Suppressor macrophage (primary cell): Measurements from ENCODE around the gene CHST6.
"Not testable (repeated sequence)": the region's sequence is repeated elsewhere in the genome, so short reads cannot be mapped to it uniquely, and the experiment has no call there.

Experiments
- DNase-seq, 4 experiments: peaks; one replicate each; pipeline ENCODE4 v3.0.0-alpha.2; 2020 to 2022
- total RNA-seq, 17 experiments: gene quantifications; one replicate each; lab custom pipeline; 2026; ENCODE audit warnings: mixed read lengths in 6 of 17, inconsistent platforms in 3 of 17; lab: John Stamatoyannopoulos, UW

Gene CHST6
- total RNA-seq: 0 to 3.5 (median 0.13) reads per million in 17 experiments

DNA sequence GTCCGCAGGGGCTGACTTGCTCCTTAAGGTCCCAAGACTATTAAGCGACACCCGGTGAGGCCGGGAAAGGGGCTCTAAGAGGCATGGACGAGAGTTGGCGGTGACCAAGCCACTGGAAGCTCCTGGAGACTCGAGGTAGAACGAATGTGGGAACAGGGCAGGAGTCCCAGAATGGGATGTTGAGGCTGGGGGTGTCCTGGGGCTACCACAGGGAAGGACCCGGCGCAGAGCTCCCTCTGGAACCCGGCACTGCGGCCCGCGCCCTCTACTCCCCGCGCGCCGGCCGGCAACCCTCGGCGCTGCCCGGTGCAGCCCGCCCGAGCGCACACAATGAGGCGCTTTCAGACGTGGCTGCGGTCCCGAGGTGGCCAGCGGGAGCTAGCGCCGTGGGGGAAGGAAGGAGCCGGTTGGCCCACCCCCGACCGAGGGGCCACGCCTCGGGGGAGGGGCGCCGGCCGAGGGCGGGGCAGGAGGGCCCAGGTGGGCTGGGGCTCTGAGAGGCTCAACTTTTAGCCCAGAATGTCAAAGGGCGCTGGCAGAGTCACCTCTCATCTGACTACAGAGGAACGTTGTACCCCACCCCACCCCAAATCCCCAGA lies at the start of gene CHST6:
Gene CHST6, minus strand, starts transcription at position 366 of the 599 bp plus-strand sequence. CDS start 15,613 bp downstream, outside the sequence.
- peak; percentile 28 to 69 (median 42) for DNase-seq

DNA sequence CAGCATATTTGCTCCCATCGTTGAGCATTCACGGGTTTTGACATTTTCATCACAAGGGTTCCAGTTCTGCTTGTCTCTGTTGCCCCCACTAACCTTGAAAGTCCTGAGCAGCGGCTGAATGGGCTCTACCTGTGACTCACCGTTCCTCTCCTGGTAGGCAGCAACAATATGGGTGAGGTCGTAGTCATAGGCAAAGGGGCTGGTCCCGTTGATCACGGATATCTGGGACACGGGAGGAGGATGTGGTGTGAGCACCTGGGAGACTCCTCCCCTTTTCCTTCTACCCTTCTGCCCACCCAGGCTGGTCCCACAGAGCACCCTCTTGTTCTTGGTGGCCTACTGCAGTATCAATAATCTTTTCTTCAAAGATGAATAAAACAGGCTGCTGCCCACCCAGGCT lies 47.2 kb upstream of the CHST6 start:
- not testable (repeated sequence) for DNase-seq

GRCh38 chr16:75541236-75541635 lies 46.0 kb upstream of the CHST6 start:
- DNase-seq: no peak

GRCh38 chr16:75538882-75539565 lies 43.8 kb upstream of the CHST6 start:
- DNase-seq: not testable (repeated sequence)

GRCh38 chr16:75537776-75538175 lies 42.5 kb upstream of the CHST6 start:
- DNase-seq: no peak

DNA sequence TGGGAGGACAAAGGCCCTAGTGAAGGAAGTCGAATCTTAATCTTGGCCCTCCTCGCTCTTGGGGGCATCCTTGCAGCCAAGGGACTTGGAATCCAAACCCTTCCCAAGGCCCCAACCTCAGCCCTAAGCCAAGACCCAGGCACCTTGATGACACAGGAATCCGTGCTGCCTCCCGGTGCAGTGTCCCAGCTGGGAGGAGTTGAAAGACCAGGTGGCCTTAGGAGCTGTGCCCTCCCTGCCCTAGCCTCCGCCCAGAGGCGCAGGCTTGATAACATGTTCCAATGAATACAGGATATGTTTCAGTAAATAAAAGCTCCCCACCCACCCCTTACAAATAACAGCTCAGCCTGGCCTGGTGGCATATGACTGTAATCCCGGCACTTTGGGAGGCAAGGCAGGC lies 40.7 kb upstream of the CHST6 start, which contains the start of gene CHST5:
Gene CHST5, minus strand, starts transcription at position 208 of the 400 bp plus-strand sequence. CDS start 5,724 bp downstream, outside the sequence.
- DNase-seq: no peak

DNA sequence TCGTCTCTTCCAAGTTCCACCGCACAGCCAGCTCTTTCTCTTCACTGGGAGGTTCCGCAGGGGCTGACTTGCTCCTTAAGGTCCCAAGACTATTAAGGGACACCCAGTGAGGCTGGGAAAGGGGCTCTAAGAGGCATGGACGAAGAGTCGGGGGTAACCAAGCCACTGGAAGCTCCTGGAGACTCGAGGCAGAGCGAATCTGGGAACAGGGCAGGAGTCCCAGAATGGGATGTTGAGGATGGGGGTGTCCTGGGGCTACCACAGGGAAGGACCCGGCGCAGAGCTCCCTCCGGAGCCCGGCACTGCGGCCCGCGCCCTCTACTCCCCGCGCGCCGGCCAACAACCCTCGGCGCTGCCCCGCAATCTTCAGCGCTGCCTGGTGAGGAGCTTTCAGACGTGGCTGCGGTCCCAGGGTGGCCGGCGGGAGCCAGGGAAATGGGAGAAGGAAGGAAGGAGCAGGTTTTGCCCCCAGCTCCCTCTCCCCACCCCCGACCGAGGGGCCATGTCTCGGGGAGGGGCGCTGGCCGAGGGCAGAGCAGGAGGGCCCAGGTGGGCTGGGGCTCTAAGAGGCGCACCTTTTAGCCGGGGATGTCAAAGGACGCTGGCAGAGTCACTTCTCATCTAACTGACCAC lies 40.1 kb upstream of the CHST6 start:
- no peak for DNase-seq

DNA sequence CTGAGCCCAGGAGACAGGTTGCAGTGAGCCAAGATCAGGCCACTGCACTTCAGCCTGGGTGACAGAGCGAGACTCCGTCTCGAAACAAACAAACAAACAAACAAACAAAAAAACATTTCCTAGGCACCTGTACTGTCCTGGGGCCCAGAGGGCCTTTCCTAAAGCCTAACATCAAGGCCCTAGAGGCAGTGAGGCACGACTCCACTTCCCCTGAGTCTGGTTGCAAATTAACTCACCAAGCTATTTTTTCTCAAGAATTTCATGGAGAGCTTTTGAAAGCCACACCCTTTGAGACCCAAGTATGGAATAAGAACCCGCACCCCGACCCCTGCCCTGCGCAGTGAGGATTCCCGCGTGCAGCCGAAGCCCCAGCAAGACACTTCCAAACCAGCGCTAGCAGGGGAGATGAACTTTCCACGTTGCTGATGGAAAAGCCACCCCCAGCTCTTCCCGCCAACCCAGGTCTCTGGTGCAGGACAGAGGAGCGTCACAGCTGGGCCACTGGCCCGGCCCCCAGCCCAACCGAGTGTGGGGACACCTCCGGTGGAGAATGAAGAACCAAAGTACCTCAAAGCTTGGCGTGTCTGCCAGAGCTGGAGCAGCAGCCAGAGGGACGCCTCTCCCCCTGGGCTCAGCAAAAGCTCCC lies 39.4 kb upstream of the CHST6 start:
- DNase-seq: no peak

GRCh38 chr16:75532791-75533190 lies 37.5 kb upstream of the CHST6 start:
- no peak for DNase-seq

DNA sequence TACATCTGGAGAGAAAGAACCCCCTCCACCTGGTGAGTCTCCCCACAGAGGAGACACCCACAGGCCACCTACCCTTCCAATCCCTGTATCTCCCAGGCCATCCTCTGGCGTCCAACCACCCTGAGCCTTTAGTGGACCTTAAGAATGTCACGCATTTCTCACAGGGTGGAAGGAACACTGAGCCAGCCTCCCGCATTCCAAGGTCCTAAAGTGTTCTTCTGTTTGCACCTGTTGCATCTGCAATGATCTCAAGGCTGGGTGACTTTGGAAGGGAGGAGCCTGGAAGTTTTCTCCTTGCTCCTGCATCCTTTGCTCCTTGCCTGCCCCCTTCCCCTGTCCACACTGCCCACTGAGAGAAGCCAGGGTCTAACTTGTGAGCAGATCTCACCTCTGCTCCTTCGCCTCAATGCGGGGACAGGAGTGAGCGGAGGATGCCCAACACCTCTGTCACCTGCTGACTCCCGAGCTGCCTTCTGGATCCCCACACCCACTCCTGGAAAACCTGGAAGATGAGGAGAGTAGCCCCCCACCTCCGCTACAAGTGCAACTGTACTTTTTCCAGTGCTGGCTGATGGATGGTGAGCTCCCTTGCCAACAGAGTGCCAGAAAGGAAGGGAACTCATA lies 37.0 kb upstream of the CHST6 start:
- no peak for DNase-seq

DNA sequence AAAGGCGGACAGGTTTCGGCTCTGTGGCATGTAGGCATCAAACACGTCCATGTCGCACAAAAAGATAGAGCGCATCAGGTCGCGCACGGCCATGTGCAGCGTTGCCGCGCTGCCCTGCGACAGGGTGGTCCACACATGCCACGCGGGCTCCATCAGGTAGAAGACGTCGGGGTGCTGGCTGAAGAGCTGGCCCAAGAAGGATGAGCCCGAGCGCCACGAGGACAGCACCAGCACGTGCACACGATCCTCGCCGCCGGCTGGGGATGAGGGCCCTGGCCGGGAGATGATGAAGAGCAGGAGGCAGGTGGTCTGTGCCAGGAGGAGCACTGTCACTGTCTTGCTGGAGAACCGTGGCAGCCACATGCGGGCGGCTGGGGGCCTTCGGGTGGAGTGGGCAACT lies 34.7 kb upstream of the CHST6 start:
- DNase-seq: no peak

DNA sequence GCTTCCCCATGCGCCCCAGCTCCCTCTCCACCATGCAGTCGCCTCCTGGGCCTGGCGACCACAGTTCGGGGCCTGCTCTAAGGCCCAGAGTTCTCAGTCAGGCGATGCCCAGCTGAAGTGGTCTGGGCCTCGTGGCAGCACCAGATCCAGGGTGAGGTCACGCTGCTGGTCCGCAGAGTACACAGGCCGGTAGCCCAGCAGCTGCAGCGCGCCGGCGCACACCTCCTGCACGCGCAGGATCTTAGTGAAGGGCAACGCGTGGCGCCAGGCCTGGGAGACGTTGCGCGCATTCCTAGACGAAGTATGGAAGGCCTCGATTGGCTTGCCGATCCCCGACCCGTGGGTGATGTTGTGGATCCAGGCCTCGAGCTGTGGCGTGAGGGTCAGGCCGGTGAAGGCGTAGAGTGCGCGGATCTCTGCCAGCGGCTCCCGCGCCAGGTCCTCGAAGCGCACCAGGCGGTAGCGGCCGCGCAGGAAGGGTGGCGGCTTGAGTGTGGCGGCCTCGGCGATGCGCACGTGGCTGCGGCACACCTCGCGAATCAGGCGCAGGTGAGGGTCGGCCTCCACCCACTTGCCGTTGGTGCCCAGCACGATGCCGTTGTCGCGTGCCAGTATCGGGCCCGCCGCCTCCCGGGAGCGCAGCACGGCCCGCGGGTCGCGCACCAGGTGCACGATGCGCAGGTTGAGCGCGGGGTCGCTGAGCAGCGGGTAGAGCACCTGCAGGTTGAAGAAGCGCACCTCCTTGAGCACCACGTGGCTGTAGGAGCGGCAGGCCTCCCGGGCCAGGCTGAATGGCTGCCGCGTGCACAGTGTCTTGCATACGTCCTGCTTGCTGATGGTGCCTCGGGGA lies 34.0 kb upstream of the CHST6 start:
- no peak for DNase-seq

DNA sequence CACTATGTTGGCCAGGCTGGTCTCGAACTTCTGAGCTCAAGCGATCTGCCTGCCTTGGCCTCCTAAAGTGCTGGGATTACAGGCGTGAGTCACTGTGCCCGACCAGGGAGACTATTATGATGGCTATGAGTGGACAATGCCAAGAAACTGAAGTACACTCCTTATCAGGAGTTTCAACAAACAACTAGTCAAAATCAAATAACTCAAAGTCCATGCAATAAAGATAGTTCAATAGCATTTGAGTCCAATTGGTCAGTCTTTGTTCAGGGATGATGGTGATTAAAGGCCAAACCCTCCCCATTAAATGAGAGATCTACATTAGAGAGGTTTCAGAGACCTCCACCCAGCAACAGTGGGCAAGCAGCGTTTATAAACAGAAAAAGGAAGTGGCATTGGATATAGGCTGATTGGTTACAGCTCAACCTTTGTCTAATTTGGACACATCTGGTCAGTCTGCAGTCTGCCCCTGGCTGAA lies 32.6 kb upstream of the CHST6 start:
- DNase-seq: no peak

GRCh38 chr16:75526032-75526790 lies 31.0 kb upstream of the CHST6 start:
- DNase-seq: no peak

DNA sequence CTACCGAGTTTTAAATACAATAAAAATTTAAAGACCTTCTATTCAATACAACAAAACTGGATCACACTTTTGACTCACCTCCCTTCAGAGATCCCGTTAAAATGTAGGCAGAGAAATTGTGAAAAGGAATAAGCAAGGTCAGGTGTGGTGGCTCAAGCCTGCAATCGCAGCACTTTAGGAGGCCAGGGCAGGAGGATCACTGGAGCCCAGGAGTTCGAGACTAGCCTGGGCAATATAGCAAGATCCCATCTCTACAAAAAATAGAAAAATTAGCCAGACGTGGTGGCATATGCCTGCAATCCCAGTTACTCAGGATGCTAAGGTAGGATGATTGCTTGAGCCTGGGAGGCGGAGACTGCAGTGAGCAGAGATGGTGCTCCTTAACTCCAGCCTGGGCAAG lies 23.9 kb upstream of the CHST6 start:
- no peak for DNase-seq

GRCh38 chr16:75516189-75516966 lies 21.1 kb upstream of the CHST6 start:
- peak; percentile 5 to 60 (median 30) for DNase-seq

DNA sequence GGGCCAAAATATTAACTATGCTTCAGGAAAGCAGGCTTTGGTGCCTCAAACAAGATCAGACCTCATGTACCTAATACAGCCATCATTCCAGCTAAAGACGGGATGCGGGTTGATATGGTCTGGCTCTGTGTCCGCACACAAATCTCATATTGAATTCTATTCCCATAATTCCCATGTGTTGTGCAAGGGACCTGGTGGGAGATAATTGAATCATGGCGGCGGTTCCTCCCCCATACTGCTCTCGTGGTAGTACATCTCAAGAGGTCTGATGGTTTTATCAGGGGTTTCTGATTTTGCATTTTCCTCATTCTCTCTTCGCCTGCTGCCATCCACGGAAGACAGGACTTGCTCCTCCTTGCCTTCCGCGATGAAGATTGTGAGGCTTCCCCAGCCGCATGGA lies 19.1 kb upstream of the CHST6 start:
- no peak for DNase-seq

- peak; percentile 88 to 98 (median 92) for DNase-seq
These were observed 11.3 kb upstream of the CHST6 start for GRCh38 chr16:75506574-75506973.

DNA sequence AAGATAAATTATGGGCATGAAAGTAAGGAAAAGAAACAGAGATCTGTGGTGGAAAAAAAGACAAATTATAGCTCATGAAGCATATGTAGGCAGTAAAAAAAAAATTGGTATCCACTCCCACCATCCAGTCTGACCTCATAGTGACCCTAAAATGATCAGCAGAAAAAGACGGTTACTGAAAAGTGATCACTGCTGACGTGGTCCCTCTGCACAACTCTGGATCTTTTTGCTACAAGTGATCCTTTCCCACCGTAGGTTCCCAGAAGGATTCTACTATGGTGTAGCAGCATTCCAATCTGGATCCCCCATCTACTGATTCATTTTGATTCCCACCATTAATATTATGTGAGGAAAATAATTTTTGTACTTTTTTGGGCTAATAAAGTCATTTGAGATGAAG lies 10.9 kb upstream of the CHST6 start:
- DNase-seq: no peak

- DNase-seq: no peak
These were observed 8.6 kb upstream of the CHST6 start for GRCh38 chr16:75503801-75504200.
